Right atrium auricular region (tissue), 2 donors: ENCODE measurements around the gene TAS2R40. TPM values are rescaled to one million over a fixed set of nuclear protein-coding genes. Genes with fewer than 3 reads are reported as not detected.
"Not testable (repeated sequence)": the region's sequence is repeated elsewhere in the genome, so short reads cannot be mapped to it uniquely, and the experiment has no call there.

Experiments
- DNase-seq: peaks from one replicate; pipeline ENCODE4 v3.0.0-alpha.2; 2019; ENCODE audit warnings: low spot score
- H3K27ac ChIP-seq, 2 donors: fragments of 200-600 bp; sonication (generic); 1 replicate in 1 of 2; 2 replicates in 1 of 2; pipeline ENCODE4 v1.5.1; 2016 to 2019
- H3K27me3 ChIP-seq, 2 donors: fragments of 200-600 bp; sonication (generic); one replicate each; pipeline versions ENCODE4 v1.5.1 to v1.6.0; 2017 to 2019
- H3K36me3 ChIP-seq: fragments of 200-600 bp; sonication (generic); one replicate; pipeline ENCODE4 v1.5.1; 2016
- H3K4me1 ChIP-seq, 2 donors: fragments of 200-600 bp; sonication (generic); one replicate each; pipeline versions ENCODE4 v1.5.1 to v1.6.0; 2017 to 2019
- H3K4me3 ChIP-seq, 2 donors: fragments of 200-600 bp; sonication (generic); 1 replicate in 1 of 2; 2 replicates in 1 of 2; pipeline ENCODE4 v1.5.1; 2017 to 2019; ENCODE audit warnings: mild to moderate bottlenecking in 1 of 2, moderate library complexity in 1 of 2
- H3K9me3 ChIP-seq, 2 donors: fragments of 200-600 bp; sonication (generic); one replicate each; pipeline ENCODE4 v1.5.1; 2019
- CTCF ChIP-seq, 2 donors: fragments of 200-600 bp; sonication (generic); IDR thresholded peaks; one replicate each; pipeline ENCODE4 v1.5.1; 2019; ENCODE audit warnings: antibody characterized with exemption in 2 of 2
- total RNA-seq, 2 donors: library from RNA; depleted of rRNA; stranded (reverse); fragments of >200 nt; gene quantifications; one replicate each; pipeline ENCODE4 v1.1.0, GENCODE V29; 2016

Gene TAS2R40
- total RNA-seq, 2 donors from 2014 or later = not detected

- no peaks in the 10 kb centered on the region for H3K9me3 ChIP-seq
- no peaks in the 10 kb centered on the region for H3K36me3 ChIP-seq
- peaks cover 0 to 20% of the 10 kb centered on the region in 2 donors for H3K4me1 ChIP-seq
- no peak overlapping the region for H3K27ac ChIP-seq
- no peaks in the 10 kb centered on the region for H3K27me3 ChIP-seq
- no peak for DNase-seq
- no peak overlapping the region for H3K4me3 ChIP-seq
- no peak for TF ChIP-seq CTCF (IDR thresholded peaks at IDR 0.05)
Measured at GRCh38 chr7:143261901-143262300, 40.1 kb downstream of the TAS2R40 start.

- Histone ChIP-seq H3K27me3 (no peaks in the 10 kb centered on the region), H3K27ac (peak within 1 kb of the TSS; percentile 84 to 86), H3K36me3 (peaks cover 14% of the 10 kb centered on the region), H3K4me1 (peaks cover 0 to 20% of the 10 kb centered on the region in 2 donors), H3K9me3 (no peaks in the 10 kb centered on the region), H3K4me3 (peak within 1 kb of the TSS; percentile 70 to 93)
- TF ChIP-seq CTCF (IDR thresholded peaks at IDR 0.05) = peak in 1 of 2 donors; percentile 10
- DNase-seq = peak; percentile 82
Measured at GRCh38 chr7:143263266-143264195, 41.7 kb downstream of the TAS2R40 start, which contains the start of gene GSTK1. Gene GSTK1, plus strand, starts transcription at chr7:143263441. Its CDS starts 73 bp downstream, at chr7:143263514.

- not testable (repeated sequence) for H3K9me3 ChIP-seq, DNase-seq, H3K27me3 ChIP-seq
- Histone ChIP-seq H3K36me3 (peaks cover 20% of the 10 kb centered on the region), H3K4me3 (peak overlapping the region; percentile 70 to 93), H3K4me1 (peaks cover 0 to 17% of the 10 kb centered on the region in 2 donors), H3K27ac (peak overlapping the region; percentile 84 to 86)
Measured at GRCh38 chr7:143264196-143264568, 42.3 kb downstream of the TAS2R40 start.

- Histone ChIP-seq H3K9me3 (no peaks in the 10 kb centered on the region), H3K36me3 (peaks cover 29% of the 10 kb centered on the region), H3K4me3 (peak overlapping the region in 1 of 2 donors; percentile 70), H3K27me3 (no peaks in the 10 kb centered on the region), H3K27ac (no peak overlapping the region), H3K4me1 (peaks cover 0 to 16% of the 10 kb centered on the region in 2 donors)
- DNase-seq = no peak
- TF ChIP-seq CTCF (IDR thresholded peaks at IDR 0.05) = no peak
Measured at GRCh38 chr7:143265017-143265693, 43.3 kb downstream of the TAS2R40 start.

GRCh38 chr7:143269251-143269650, 47.4 kb downstream of the TAS2R40 start:
- H3K4me1 ChIP-seq = peaks cover 0 to 14% of the 10 kb centered on the region in 2 donors
- H3K27me3 ChIP-seq = no peaks in the 10 kb centered on the region
- TF ChIP-seq CTCF (IDR thresholded peaks at IDR 0.05) = no peak
- peaks cover 29% of the 10 kb centered on the region for H3K36me3 ChIP-seq
- no peak overlapping the region for H3K4me3 ChIP-seq
- no peaks in the 10 kb centered on the region for H3K9me3 ChIP-seq
- H3K27ac ChIP-seq = no peak overlapping the region
- no peak for DNase-seq

- Histone ChIP-seq H3K4me3 (no peak overlapping the region), H3K27me3 (no peaks in the 10 kb centered on the region), H3K4me1 (no peaks in the 10 kb centered on the region), H3K9me3 (no peaks in the 10 kb centered on the region), H3K36me3 (peaks cover 29% of the 10 kb centered on the region), H3K27ac (no peak overlapping the region)
- TF ChIP-seq CTCF (IDR thresholded peaks at IDR 0.05) = no peak
- DNase-seq = no peak
Measured at GRCh38 chr7:143271240-143271639, 49.4 kb downstream of the TAS2R40 start.
